ENCODE results near the gene UBE3C.
"Not testable (repeated sequence)": the region's sequence is repeated elsewhere in the genome, so short reads cannot be mapped to it uniquely, and the experiment has no call there.

Gene UBE3C

GRCh38 chr7:157274094-157274634, 135.4 kb downstream of the UBE3C start:
- DNase-seq: not testable (repeated sequence)

GRCh38 chr7:157274991-157275427, 136.3 kb downstream of the UBE3C start:
- DNase-seq: no peak

GRCh38 chr7:157276091-157276561, 137.4 kb downstream of the UBE3C start:
- DNase-seq: no peak

GRCh38 chr7:157276731-157277562, 138.2 kb downstream of the UBE3C start:
- DNase-seq: no peak

- not testable (repeated sequence) for DNase-seq
Measured at GRCh38 chr7:157277568-157277967, 138.8 kb downstream of the UBE3C start.

- DNase-seq: no peak
Measured at GRCh38 chr7:157278167-157278790, 139.6 kb downstream of the UBE3C start.

- DNase-seq: no peak
Measured at GRCh38 chr7:157278791-157279724, 140.3 kb downstream of the UBE3C start.

- DNase-seq: no peak
Measured at GRCh38 chr7:157279741-157280215, 141.1 kb downstream of the UBE3C start.

GRCh38 chr7:157280216-157280841, 141.6 kb downstream of the UBE3C start:
- no peak for DNase-seq

- no peak for DNase-seq
Measured at GRCh38 chr7:157281221-157281998, 142.7 kb downstream of the UBE3C start.

- no peak for DNase-seq
Measured at GRCh38 chr7:157282141-157282801, 143.5 kb downstream of the UBE3C start.

GRCh38 chr7:157284229-157285014, 145.7 kb downstream of the UBE3C start:
- DNase-seq: no peak

GRCh38 chr7:157291404-157292080, 152.8 kb downstream of the UBE3C start:
- DNase-seq: no peak

- no peak for DNase-seq
Measured at GRCh38 chr7:157292258-157292657, 153.5 kb downstream of the UBE3C start.

- no peak for DNase-seq
Measured at GRCh38 chr7:157292770-157293412, 154.2 kb downstream of the UBE3C start.

GRCh38 chr7:157293413-157293788, 154.7 kb downstream of the UBE3C start:
- no peak for DNase-seq

GRCh38 chr7:157294773-157295172, 156.0 kb downstream of the UBE3C start:
- no peak for DNase-seq

GRCh38 chr7:157295338-157295737, 156.6 kb downstream of the UBE3C start:
- DNase-seq: no peak

- DNase-seq: no peak
Measured at GRCh38 chr7:157297185-157297584, 158.5 kb downstream of the UBE3C start.

Measured in GDM1 (cell line).